WTC11 (cell line): Measurements from ENCODE around the gene KXD1. TPM values are rescaled to one million over a fixed set of nuclear protein-coding genes. Genes with fewer than 3 reads are reported as not detected.

Source experiments
- ATAC-seq: fragments of 200-7000 bp; cut with Tn5 transposase; 2 replicates; pipeline ENCODE4 v1.10.0; 2021; ENCODE audit warnings: mild to moderate bottlenecking, moderate library complexity
- CTCF ChIA-PET: fragments of 300-600 bp; sonication (Branson Sonifier 250); formaldehyde crosslinking; loops from one replicate; lab custom pipeline; 2021; ENCODE audit warnings: antibody characterized with exemption; lab: Charles Lee
- POLR2A ChIA-PET: fragments of 350-600 bp; sonication (Branson Sonifier 250); formaldehyde crosslinking; loops from one replicate; lab custom pipeline; 2021; ENCODE audit warnings: antibody characterized with exemption; lab: Charles Lee
- DNase-seq: peaks from one replicate; pipeline ENCODE4 v3.0.0; 2021; ENCODE audit warnings: low spot score
- H3K27ac Mint-ChIP-seq: 2 replicates; pipeline ENCODE4 v1.8.0; 2021; ENCODE audit warnings: mixed read lengths
- H3K27me3 Mint-ChIP-seq: 2 replicates; pipeline ENCODE4 v1.8.0; 2021; ENCODE audit warnings: low read depth, mild to moderate bottlenecking, moderate library complexity, mixed read lengths
- H3K36me3 Mint-ChIP-seq: 2 replicates; pipeline ENCODE4 v1.8.0; 2021; ENCODE audit warnings: mixed read lengths
- H3K4me1 Mint-ChIP-seq: 2 replicates; pipeline ENCODE4 v1.8.0; 2022; ENCODE audit warnings: mixed read lengths
- H3K4me3 Mint-ChIP-seq: 2 replicates; pipeline ENCODE4 v1.8.0; 2021; ENCODE audit warnings: mild to moderate bottlenecking, moderate library complexity, mixed read lengths
- H3K9me3 Mint-ChIP-seq: 2 replicates; pipeline ENCODE4 v1.8.0; 2021; ENCODE audit warnings: mixed read lengths
- CBFB ChIP-seq: sonication (generic); formaldehyde crosslinking; IDR thresholded peaks from 2 replicates; pipeline ENCODE4 v1.8.1; 2022; ENCODE audit warnings: mild to moderate bottlenecking, low read depth, missing genetic modification reagents
- CTCF ChIP-seq: fragments of 200-600 bp; IDR thresholded peaks from 2 replicates; pipeline ENCODE4 v1.8.0; 2022; ENCODE audit warnings: antibody characterized with exemption
- FOXK1 ChIP-seq: sonication (generic); formaldehyde crosslinking; IDR thresholded peaks from 2 replicates; pipeline ENCODE4 v1.8.0; 2022; ENCODE audit warnings: mild to moderate bottlenecking, moderate library complexity, missing genetic modification reagents
- FOXP4 ChIP-seq: sonication (generic); formaldehyde crosslinking; IDR thresholded peaks from 2 replicates; pipeline ENCODE4 v1.8.0; 2022; ENCODE audit warnings: mild to moderate bottlenecking, missing genetic modification reagents
- HMGXB4 ChIP-seq: sonication (generic); formaldehyde crosslinking; IDR thresholded peaks from 2 replicates; pipeline ENCODE4 v1.8.1; 2023; ENCODE audit warnings: mild to moderate bottlenecking, moderate library complexity, missing genetic modification reagents
- IRF2 ChIP-seq: sonication (generic); formaldehyde crosslinking; IDR thresholded peaks from 2 replicates; pipeline ENCODE4 v1.8.0; 2022; ENCODE audit warnings: low read depth, missing genetic modification reagents, borderline replicate concordance
- TCF7 ChIP-seq: sonication (generic); formaldehyde crosslinking; IDR thresholded peaks from 2 replicates; pipeline ENCODE4 v1.8.0; 2022; ENCODE audit warnings: mild to moderate bottlenecking, low read depth, missing genetic modification reagents, moderate library complexity
- TEAD1 ChIP-seq: sonication (generic); formaldehyde crosslinking; IDR thresholded peaks from 2 replicates; pipeline ENCODE4 v1.8.0; 2022; ENCODE audit warnings: mild to moderate bottlenecking, missing genetic modification reagents
- USF2 ChIP-seq: sonication (generic); formaldehyde crosslinking; IDR thresholded peaks from 2 replicates; pipeline ENCODE4 v1.8.1; 2023; ENCODE audit warnings: mild to moderate bottlenecking, missing genetic modification reagents, moderate library complexity
- ZNF396 ChIP-seq: fragments of 250-450 bp; sonication (Bioruptor Pico); IDR thresholded peaks from 2 replicates; pipeline ENCODE4 v1.8.0; 2021; ENCODE audit warnings: mild to moderate bottlenecking, moderate library complexity, borderline replicate concordance
- ZNF425 ChIP-seq: fragments of 250-450 bp; sonication (Bioruptor Pico); conservative IDR thresholded peaks from 2 replicates; pipeline ENCODE4 v1.9.0; 2021; ENCODE audit warnings: mild to moderate bottlenecking
- ZNF512 ChIP-seq: sonication (generic); formaldehyde crosslinking; IDR thresholded peaks from 2 replicates; pipeline ENCODE4 v1.8.1; 2022; ENCODE audit warnings: missing genetic modification reagents, borderline replicate concordance
- total RNA-seq: library from RNA; stranded (reverse); gene quantifications from 3 replicates; pipeline ENCODE4 v1.2.3, GENCODE V29; 2021
- TF ChIP-seq, protein P1 (sequence below): sonication (generic); formaldehyde crosslinking; IDR thresholded peaks from 2 replicates; pipeline ENCODE4 v1.8.1; 2022; ENCODE audit warnings: mild to moderate bottlenecking, moderate library complexity, missing genetic modification reagents
- TF ChIP-seq, protein P2 (sequence below): sonication (generic); formaldehyde crosslinking; IDR thresholded peaks from 2 replicates; pipeline ENCODE4 v1.8.0; 2023; ENCODE audit warnings: missing genetic modification reagents

KXD1 gene
- total RNA-seq, 1 experiment from 2014 or later: 136 TPM

GRCh38 chr19:18594096-18594823, 36.6 kb downstream of the KXD1 start (continued):
- TF ChIP-seq CTCF (peak; percentile 63), CBFB (CRISPR knock-in tag) (0 out of 2 replicates have a peak, but pooled peaks have one; percentile 50), ZNF512 (no peak), ZNF396 (CRISPR knock-in tag) (no peak), FOXK1 (peak; percentile 43), FOXP4 (CRISPR knock-in tag) (0 out of 2 replicates have a peak, but pooled peaks have one; percentile 18), ZNF425 (no peak)
- TF ChIP-seq, protein P1, sequence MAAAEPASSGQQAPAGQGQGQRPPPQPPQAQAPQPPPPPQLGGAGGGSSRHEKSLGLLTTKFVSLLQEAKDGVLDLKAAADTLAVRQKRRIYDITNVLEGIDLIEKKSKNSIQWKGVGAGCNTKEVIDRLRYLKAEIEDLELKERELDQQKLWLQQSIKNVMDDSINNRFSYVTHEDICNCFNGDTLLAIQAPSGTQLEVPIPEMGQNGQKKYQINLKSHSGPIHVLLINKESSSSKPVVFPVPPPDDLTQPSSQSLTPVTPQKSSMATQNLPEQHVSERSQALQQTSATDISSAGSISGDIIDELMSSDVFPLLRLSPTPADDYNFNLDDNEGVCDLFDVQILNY (CRISPR knock-in tag): peak; percentile 71; the same call in 1 of the 2 replicates
- TF ChIP-seq, all 79 proteins: peak for 9

DNA sequence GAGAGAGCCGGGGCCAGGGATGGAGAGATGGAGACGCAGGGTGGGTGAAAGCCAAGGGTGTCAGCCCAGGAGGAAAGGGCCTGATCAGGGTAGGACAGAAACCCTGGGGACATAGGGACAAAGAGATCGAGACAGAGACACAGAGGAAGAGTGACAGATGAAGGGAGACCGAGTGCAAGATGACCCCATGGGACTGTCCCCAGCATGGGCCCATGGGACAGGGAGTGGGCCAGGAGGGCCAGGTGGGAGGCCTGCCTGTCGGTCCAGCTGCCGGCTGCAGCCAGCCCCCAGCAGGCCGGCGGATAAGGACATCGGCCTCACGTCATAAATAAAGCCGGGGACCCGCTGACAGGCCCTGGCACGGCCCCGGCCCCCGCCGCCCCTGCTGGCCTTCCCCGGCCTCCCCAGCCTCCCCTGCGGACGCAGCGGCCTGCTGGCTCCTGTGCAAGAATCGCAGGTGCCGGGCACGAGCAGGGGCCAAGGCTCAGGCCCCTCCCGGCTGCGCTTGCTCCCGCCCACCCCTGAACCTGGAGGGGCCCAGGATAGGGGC, 37.2 kb downstream of the KXD1 start:
- H3K9me3 Mint-ChIP-seq: no peaks in the 10 kb centered on the region
- POLR2A ChIA-PET: interaction anchor here (1.0 to 1.9 kb wide), 2 partner anchors 13 to 18 kb away, joined by 3 to 8 read pairs; partner anchors contain the start of gene TMEM59L
- H3K27ac Mint-ChIP-seq: peak overlapping the region; percentile 94
- 0 out of 2 replicates have a peak, but pooled peaks cover 3% of the 10 kb centered on the region for H3K36me3 Mint-ChIP-seq
- peak overlapping the region; percentile 77 for H3K4me3 Mint-ChIP-seq
- CTCF ChIA-PET: interaction anchor here (0.6 to 4.2 kb wide), 13 partner anchors 24 to 182 kb away, joined by 3 to 26 read pairs (median 8); partner anchors contain the start of genes ELL and UBA52
- ATAC-seq: no peak
- peaks cover 10% of the 10 kb centered on the region for H3K27me3 Mint-ChIP-seq
- peak; percentile 37 for DNase-seq
- peaks cover 50% of the 10 kb centered on the region for H3K4me1 Mint-ChIP-seq
- TF ChIP-seq USF2 (no peak), HMGXB4 (no peak), TEAD1 (CRISPR knock-in tag) (no peak), IRF2 (no peak), CTCF (no peak), TCF7 (no peak)
- TF ChIP-seq, protein P2, sequence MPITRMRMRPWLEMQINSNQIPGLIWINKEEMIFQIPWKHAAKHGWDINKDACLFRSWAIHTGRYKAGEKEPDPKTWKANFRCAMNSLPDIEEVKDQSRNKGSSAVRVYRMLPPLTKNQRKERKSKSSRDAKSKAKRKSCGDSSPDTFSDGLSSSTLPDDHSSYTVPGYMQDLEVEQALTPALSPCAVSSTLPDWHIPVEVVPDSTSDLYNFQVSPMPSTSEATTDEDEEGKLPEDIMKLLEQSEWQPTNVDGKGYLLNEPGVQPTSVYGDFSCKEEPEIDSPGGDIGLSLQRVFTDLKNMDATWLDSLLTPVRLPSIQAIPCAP: no peak
